GM19099 (cell line): ENCODE measurements around the gene CDK2.

Experiments
- POLR2A ChIP-seq: IDR thresholded peaks from 3 replicates; pipeline ENCODE4 v1.6.1; 2011; ENCODE audit warnings: low read depth; ENCODE audit not compliant: insufficient read length; ENCODE audit errors: extremely low read depth

The CDK2 gene

GRCh38 chr12:56021889-56022497 is 55.4 kb downstream of the CDK2 start:
- TF ChIP-seq POLR2A: no peak
